Measurements from ENCODE around the gene MRAP2.

DNA sequence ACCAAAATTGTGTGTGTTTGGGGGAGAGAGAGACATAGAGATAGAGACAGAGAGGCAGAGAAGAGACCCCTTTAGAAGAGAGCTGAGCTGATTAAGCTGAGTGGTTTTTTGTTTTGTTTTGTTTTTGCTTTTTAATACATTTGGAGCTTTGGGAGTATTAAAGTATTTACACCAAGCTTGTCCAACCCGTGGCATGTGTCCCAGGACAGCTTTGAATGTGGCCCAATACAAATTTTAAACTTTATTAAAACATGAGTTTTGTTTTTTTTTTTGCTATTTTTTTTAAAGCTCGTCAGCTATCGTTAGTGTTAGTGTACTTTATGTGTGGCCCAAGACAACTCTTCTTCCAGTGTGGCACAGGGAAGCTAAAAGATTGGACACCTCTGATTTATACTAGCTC, 56.0 kb downstream of the MRAP2 start:
- no peak for TF ChIP-seq EP300 (IDR thresholded peaks at IDR 0.05)
- TF ChIP-seq, protein P1, sequence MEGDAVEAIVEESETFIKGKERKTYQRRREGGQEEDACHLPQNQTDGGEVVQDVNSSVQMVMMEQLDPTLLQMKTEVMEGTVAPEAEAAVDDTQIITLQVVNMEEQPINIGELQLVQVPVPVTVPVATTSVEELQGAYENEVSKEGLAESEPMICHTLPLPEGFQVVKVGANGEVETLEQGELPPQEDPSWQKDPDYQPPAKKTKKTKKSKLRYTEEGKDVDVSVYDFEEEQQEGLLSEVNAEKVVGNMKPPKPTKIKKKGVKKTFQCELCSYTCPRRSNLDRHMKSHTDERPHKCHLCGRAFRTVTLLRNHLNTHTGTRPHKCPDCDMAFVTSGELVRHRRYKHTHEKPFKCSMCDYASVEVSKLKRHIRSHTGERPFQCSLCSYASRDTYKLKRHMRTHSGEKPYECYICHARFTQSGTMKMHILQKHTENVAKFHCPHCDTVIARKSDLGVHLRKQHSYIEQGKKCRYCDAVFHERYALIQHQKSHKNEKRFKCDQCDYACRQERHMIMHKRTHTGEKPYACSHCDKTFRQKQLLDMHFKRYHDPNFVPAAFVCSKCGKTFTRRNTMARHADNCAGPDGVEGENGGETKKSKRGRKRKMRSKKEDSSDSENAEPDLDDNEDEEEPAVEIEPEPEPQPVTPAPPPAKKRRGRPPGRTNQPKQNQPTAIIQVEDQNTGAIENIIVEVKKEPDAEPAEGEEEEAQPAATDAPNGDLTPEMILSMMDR (IDR thresholded peaks at IDR 0.05) = no peak
